ENCODE measurements around the gene OCA2. TPM values are rescaled to one million over a fixed set of nuclear protein-coding genes. Genes with fewer than 3 reads are reported as not detected.

Gene OCA2
- total and polyA plus RNA-seq, 4 experiments from 2014 or later: not detected

DNA sequence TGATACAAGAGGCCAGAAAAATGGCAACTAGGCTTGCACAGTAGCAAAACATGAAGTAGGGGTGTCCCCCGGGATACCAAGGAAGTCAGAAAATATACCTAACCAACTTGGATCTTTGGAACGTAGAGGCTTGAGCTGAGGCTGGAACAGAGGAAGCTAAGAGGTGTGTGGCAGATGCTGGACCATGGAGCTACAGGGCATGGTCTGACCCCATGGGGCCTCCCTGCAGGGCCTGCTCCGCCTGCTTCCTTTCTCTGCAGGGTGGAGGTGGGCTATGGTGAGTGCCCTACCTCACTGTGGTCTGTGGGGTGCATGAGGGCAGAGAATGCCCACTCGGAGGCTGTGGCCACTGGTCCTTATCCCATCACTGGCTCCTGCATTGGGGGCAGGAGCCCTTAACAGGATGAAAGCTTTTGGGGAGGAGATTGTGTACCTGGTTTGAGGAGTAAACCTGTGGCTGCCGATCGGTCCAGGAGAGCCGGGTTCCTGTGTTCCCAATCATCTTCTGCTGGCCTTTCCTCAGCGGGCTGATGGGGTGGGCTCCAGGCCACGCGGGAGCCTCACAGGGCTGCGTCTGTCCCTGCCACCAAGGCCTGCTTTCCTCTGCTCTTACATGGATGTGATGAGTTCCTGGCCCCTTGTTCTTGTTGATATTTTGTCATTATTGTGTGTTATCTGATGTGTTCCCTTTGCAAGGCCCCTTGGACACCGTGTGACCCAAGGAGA lies 96.8 kb downstream of the OCA2 start:
- POLR2A ChIA-PET (ENCODE audit: partially characterized antibody): no interaction called here
- no peak overlapping the region for H3K27ac Mint-ChIP-seq
- no peak overlapping the region for H3K4me3 Mint-ChIP-seq
- H3K36me3 Mint-ChIP-seq: no peaks in the 10 kb centered on the region
- Histone ChIP-seq H3K27me3 (ENCODE audit: insufficient read depth, low read length) (no peaks in the 10 kb centered on the region), H3K9me3 (ENCODE audit: control insufficient read depth in 1 of 2, low read length in 2 of 2) (no peaks in the 10 kb centered on the region), H3K4me3 (ENCODE audit: low read length in 2 of 2) (no peak overlapping the region), H3K27ac (ENCODE audit: low read depth, low read length) (no peak overlapping the region), H3K36me3 (ENCODE audit: insufficient read depth, low read length) (no peaks in the 10 kb centered on the region), H3K4me1 (ENCODE audit: insufficient read depth, low read length) (no peaks in the 10 kb centered on the region)
- CTCF ChIA-PET (ENCODE audit: partially characterized antibody): interaction anchor here (1.1 kb wide), 1 partner anchor 25 kb away, joined by 3 read pairs; no protein-coding TSS in a partner anchor
- no peaks in the 10 kb centered on the region for H3K4me1 Mint-ChIP-seq
- H3K27me3 Mint-ChIP-seq: peaks cover 0 to 3% of the 10 kb centered on the region in 2 donors
- peaks cover 0 to 6% (median under 1%) of the 10 kb centered on the region in 8 donors for H3K9me3 Mint-ChIP-seq
- no peak for DNase-seq
- intact Hi-C loops (cut with micrococcal nuclease): no loop called here

DNA sequence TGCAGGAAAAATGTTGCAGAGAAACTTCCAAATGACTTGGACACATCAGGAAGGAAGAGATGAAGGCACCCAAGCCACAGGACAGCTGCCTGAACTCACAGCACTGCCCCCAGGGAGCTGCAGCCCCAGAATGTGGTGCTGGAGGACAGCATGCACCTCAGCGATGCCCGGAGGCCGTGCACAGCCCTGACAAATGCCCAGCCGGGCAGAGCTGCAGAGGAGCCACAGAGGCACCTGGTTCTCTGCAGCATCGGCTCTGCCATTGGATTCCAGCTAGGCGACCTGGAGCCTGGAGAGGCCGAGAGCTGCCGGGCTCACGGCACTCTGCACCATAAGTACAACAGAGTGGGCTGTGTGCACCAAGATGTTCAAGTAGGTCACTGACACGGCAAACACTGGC lies 97.5 kb downstream of the OCA2 start:
- Histone ChIP-seq H3K27me3 (ENCODE audit: insufficient read depth, low read length) (no peaks in the 10 kb centered on the region), H3K27ac (ENCODE audit: low read depth, low read length) (no peak overlapping the region), H3K36me3 (ENCODE audit: insufficient read depth, low read length) (no peaks in the 10 kb centered on the region), H3K4me1 (ENCODE audit: insufficient read depth, low read length) (no peaks in the 10 kb centered on the region), H3K4me3 (ENCODE audit: low read length in 2 of 2) (no peak overlapping the region), H3K9me3 (ENCODE audit: control insufficient read depth in 1 of 2, low read length in 2 of 2) (no peaks in the 10 kb centered on the region)
- no peak overlapping the region for H3K4me3 Mint-ChIP-seq
- ChIA-PET POLR2A (ENCODE audit: partially characterized antibody) (no interaction called here), CTCF (ENCODE audit: partially characterized antibody) (no interaction called here)
- peaks cover 0 to 4% of the 10 kb centered on the region in 2 donors for H3K27me3 Mint-ChIP-seq
- no peak overlapping the region for H3K27ac Mint-ChIP-seq
- peaks cover 2 to 10% (median 5%) of the 10 kb centered on the region in 8 donors for H3K9me3 Mint-ChIP-seq
- intact Hi-C loops (cut with micrococcal nuclease): no loop called here
- DNase-seq: no peak
- H3K4me1 Mint-ChIP-seq: no peaks in the 10 kb centered on the region
- no peaks in the 10 kb centered on the region for H3K36me3 Mint-ChIP-seq

DNA sequence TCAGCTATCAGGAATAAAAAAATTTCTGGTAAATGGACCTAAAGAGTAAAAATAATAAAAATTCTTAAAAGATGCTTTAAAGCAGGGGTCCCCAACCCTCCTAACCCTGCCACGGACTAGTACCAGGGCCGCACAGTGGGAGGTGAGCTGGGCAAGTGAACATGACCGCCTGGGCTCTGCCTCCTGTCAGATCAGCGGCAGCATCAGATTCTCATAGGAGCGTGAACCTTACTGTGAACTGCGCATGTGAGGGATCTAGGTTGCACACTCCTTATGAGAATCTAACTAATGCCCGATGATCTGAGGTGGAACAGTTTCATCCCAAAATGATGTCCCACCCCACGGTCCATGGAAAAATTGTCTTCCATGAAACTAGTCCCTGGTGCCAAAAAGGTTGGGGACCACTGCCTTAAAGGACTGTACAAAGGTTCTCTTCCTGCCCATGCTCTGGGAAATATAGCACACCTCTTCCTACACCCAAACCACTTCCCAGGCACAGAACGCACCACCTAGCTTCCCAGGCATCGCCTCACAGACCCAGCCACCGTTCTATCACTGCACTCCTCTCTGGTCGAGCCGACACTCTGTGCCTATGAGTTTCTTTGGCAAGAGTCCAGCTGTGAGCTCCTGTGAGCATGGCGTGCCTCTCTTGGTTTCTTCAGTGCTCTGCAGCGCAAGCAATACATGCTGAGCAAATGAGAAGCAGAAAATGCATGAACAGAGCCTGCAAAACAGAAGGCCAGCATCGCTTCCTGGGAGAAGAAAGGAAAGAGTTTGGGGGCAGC lies 104.9 kb downstream of the OCA2 start:
- Histone ChIP-seq H3K9me3 (ENCODE audit: control insufficient read depth in 1 of 2, low read length in 2 of 2) (no peaks in the 10 kb centered on the region), H3K27me3 (ENCODE audit: insufficient read depth, low read length) (no peaks in the 10 kb centered on the region), H3K27ac (ENCODE audit: low read depth, low read length) (no peak overlapping the region), H3K4me1 (ENCODE audit: insufficient read depth, low read length) (no peaks in the 10 kb centered on the region), H3K36me3 (ENCODE audit: insufficient read depth, low read length) (no peaks in the 10 kb centered on the region), H3K4me3 (ENCODE audit: low read length in 2 of 2) (no peak overlapping the region)
- CTCF ChIA-PET (ENCODE audit: partially characterized antibody): no interaction called here
- no peak overlapping the region for H3K27ac Mint-ChIP-seq
- no peaks in the 10 kb centered on the region for H3K36me3 Mint-ChIP-seq
- no peak overlapping the region for H3K4me3 Mint-ChIP-seq
- peaks cover 4 to 5% of the 10 kb centered on the region in 2 donors for H3K27me3 Mint-ChIP-seq
- peaks cover 2 to 10% (median 6%) of the 10 kb centered on the region in 8 donors for H3K9me3 Mint-ChIP-seq
- POLR2A ChIA-PET (ENCODE audit: partially characterized antibody): no interaction called here
- no peaks in the 10 kb centered on the region for H3K4me1 Mint-ChIP-seq
- intact Hi-C loops (cut with micrococcal nuclease): no loop called here
- no peak for DNase-seq

DNA sequence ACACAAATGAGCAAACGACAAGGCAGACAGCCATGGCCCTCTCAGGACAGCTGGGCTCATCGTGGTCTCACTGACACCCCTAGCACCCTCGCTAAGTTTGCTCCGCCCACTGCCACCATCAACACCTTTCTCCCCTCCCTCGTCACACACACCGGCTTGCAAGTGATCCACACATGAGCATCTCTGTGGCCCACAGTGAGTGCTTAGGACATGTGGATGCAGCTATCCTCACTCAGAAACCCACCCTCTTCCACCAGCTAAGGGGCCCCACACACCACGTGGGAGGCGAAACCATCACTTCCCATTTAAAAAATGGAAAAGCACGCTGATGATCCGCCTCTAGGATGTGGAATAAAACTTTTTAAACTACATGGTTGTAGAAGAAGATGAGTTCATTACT lies 105.6 kb downstream of the OCA2 start:
- Mint-ChIP-seq H3K27me3 (peaks cover 4 to 5% of the 10 kb centered on the region in 2 donors), H3K9me3 (peaks cover 0 to 10% (median 5%) of the 10 kb centered on the region in 8 donors), H3K4me3 (no peak overlapping the region), H3K27ac (no peak overlapping the region), H3K4me1 (no peaks in the 10 kb centered on the region), H3K36me3 (no peaks in the 10 kb centered on the region)
- no peaks in the 10 kb centered on the region for H3K27me3 ChIP-seq (ENCODE audit: insufficient read depth, low read length)
- H3K27ac ChIP-seq (ENCODE audit: low read depth, low read length): no peak overlapping the region
- POLR2A ChIA-PET (ENCODE audit: partially characterized antibody): no interaction called here
- no peak overlapping the region for H3K4me3 ChIP-seq (ENCODE audit: low read length in 2 of 2)
- H3K4me1 ChIP-seq (ENCODE audit: insufficient read depth, low read length): no peaks in the 10 kb centered on the region
- H3K9me3 ChIP-seq (ENCODE audit: control insufficient read depth in 1 of 2, low read length in 2 of 2): no peaks in the 10 kb centered on the region
- intact Hi-C loops (cut with micrococcal nuclease): no loop called here
- CTCF ChIA-PET (ENCODE audit: partially characterized antibody): no interaction called here
- DNase-seq: no peak
- H3K36me3 ChIP-seq (ENCODE audit: insufficient read depth, low read length): no peaks in the 10 kb centered on the region

DNA sequence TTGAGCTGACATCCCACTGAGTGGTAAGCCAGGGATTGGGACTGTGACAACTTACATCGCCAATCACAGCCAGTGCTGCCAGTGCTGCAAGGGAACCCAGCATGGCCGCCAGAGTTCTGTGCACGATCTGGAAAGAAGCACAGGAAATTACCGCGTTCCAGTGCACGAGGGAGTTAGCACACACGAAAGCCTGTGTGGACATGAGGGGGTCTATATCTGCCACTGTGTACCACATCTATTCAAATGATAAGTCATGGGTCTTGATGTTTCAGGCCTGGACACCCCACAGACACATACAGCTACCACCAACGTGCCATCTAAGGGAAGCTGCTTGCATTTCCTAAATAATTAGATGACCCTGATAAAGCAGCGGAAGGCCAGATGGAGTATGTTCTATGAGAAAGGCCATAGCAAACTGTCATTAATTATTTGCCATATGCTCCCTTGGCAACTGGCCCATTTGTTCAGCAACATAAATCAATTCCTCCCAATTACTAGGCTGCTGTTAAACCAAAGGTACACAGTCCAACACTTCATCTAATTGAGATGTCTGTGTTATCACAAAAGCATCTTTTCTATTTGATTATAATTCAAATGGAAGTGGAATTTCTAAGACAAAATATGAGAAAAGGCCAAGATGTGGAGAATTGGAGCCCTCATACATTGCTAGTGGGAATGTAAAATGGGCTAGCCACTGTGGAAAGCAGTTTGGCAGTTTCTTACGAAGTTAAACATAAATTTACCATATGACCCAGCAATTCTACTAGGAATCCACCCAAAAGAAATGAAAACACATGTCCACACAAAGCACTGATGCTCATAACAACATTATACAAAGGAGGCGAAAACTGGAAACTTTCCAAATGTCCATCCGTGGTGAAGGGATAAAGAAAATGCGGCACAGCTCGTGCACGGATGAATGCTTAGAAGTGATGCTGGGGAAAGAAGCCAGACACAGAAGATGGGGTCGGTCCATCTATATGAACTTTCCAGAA lies 108.3 kb downstream of the OCA2 start:
- Mint-ChIP-seq H3K27ac (no peak overlapping the region), H3K4me3 (no peak overlapping the region), H3K9me3 (peaks cover 0 to 5% (median 1%) of the 10 kb centered on the region in 8 donors), H3K36me3 (no peaks in the 10 kb centered on the region), H3K27me3 (peaks cover 5 to 7% of the 10 kb centered on the region in 2 donors), H3K4me1 (no peaks in the 10 kb centered on the region)
- DNase-seq: no peak
- ChIA-PET POLR2A (ENCODE audit: partially characterized antibody) (no interaction called here), CTCF (ENCODE audit: partially characterized antibody) (no interaction called here)
- H3K36me3 ChIP-seq (ENCODE audit: insufficient read depth, low read length): no peaks in the 10 kb centered on the region
- no peaks in the 10 kb centered on the region for H3K27me3 ChIP-seq (ENCODE audit: insufficient read depth, low read length)
- no peak overlapping the region for H3K4me3 ChIP-seq (ENCODE audit: low read length in 2 of 2)
- H3K27ac ChIP-seq (ENCODE audit: low read depth, low read length): no peak overlapping the region
- H3K4me1 ChIP-seq (ENCODE audit: insufficient read depth, low read length): no peaks in the 10 kb centered on the region
- H3K9me3 ChIP-seq (ENCODE audit: control insufficient read depth in 1 of 2, low read length in 2 of 2): no peaks in the 10 kb centered on the region
- intact Hi-C loops (cut with micrococcal nuclease): no loop called here

DNA sequence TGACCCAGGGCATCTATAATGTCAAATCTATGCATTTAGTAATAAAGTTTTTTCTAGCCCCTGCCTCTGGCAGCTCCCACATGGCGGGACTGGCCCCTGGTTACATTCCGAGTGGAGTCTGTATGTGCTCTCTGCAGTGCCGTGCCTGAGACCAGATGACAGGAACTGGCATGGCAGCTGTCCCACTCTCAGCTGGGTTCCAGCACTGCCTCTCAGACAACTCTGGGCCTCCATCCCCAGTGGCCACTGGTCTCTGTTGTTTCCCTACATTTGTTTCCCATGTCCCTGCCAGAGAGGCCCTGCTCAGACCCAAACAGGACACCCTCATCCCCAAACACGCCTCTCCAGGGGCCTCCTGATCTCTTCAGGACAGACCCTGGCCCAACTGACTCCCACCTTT lies 109.3 kb downstream of the OCA2 start:
- H3K9me3 Mint-ChIP-seq: peaks cover 0 to 1% (median 0%) of the 10 kb centered on the region in 8 donors
- Histone ChIP-seq H3K9me3 (ENCODE audit: control insufficient read depth in 1 of 2, low read length in 2 of 2) (no peaks in the 10 kb centered on the region), H3K36me3 (ENCODE audit: insufficient read depth, low read length) (no peaks in the 10 kb centered on the region), H3K4me1 (ENCODE audit: insufficient read depth, low read length) (no peaks in the 10 kb centered on the region), H3K4me3 (ENCODE audit: low read length in 2 of 2) (no peak overlapping the region), H3K27me3 (ENCODE audit: insufficient read depth, low read length) (no peaks in the 10 kb centered on the region), H3K27ac (ENCODE audit: low read depth, low read length) (no peak overlapping the region)
- ChIA-PET CTCF (ENCODE audit: partially characterized antibody) (no interaction called here), POLR2A (ENCODE audit: partially characterized antibody) (no interaction called here)
- peaks cover 2 to 7% of the 10 kb centered on the region in 2 donors for H3K27me3 Mint-ChIP-seq
- no peak overlapping the region for H3K4me3 Mint-ChIP-seq
- no peaks in the 10 kb centered on the region for H3K4me1 Mint-ChIP-seq
- no peak overlapping the region for H3K27ac Mint-ChIP-seq
- intact Hi-C loops (cut with micrococcal nuclease): no loop called here
- DNase-seq: no peak
- no peaks in the 10 kb centered on the region for H3K36me3 Mint-ChIP-seq

DNA sequence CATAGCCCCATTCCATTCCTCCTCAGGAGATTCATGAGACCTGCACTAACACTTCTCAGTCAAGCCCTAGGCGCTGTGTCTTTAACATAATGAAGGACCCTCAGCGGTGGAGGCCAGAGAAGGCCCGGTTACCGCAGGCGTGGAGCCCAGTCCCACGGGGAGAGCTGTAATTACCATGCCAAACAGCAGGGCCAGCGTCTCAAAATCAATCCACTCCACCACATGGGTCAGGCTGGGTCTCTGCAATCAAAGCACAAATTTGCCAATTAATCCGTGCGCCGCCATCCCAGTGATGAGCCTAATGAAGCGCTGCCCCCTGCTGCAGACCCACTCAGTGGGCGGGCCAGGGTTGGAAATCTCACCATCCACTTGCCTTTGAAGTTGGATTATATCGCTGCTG lies 109.7 kb downstream of the OCA2 start:
- ChIA-PET POLR2A (ENCODE audit: partially characterized antibody) (no interaction called here), CTCF (ENCODE audit: partially characterized antibody) (no interaction called here)
- no peak overlapping the region for H3K27ac Mint-ChIP-seq
- H3K4me3 Mint-ChIP-seq: no peak overlapping the region
- H3K9me3 Mint-ChIP-seq: no peaks in the 10 kb centered on the region
- peaks cover 2 to 7% of the 10 kb centered on the region in 2 donors for H3K27me3 Mint-ChIP-seq
- no peak overlapping the region for H3K4me3 ChIP-seq (ENCODE audit: low read length in 2 of 2)
- DNase-seq: no peak
- H3K27me3 ChIP-seq (ENCODE audit: insufficient read depth, low read length): no peaks in the 10 kb centered on the region
- no peaks in the 10 kb centered on the region for H3K9me3 ChIP-seq (ENCODE audit: control insufficient read depth in 1 of 2, low read length in 2 of 2)
- no peaks in the 10 kb centered on the region for H3K4me1 Mint-ChIP-seq
- intact Hi-C loops (cut with micrococcal nuclease): no loop called here
- H3K27ac ChIP-seq (ENCODE audit: low read depth, low read length): no peak overlapping the region
- H3K36me3 Mint-ChIP-seq: no peaks in the 10 kb centered on the region
- H3K36me3 ChIP-seq (ENCODE audit: insufficient read depth, low read length): no peaks in the 10 kb centered on the region
- no peaks in the 10 kb centered on the region for H3K4me1 ChIP-seq (ENCODE audit: insufficient read depth, low read length)
